AG09319 (cell line): ENCODE measurements around the gene ATP5F1B.
"Not testable (repeated sequence)": the region's sequence is repeated elsewhere in the genome, so short reads cannot be mapped to it uniquely, and the experiment has no call there.

Source experiments
- DNase-seq: peaks from one replicate; pipeline ENCODE4 v3.0.0-alpha.2; 2010; ENCODE audit warnings: low read depth; ENCODE audit errors: extremely low read depth
- CTCF ChIP-seq: IDR thresholded peaks from 2 replicates; pipeline ENCODE4 v1.5.1; 2011; ENCODE audit warnings: low read depth, mild to moderate bottlenecking, inconsistent platforms, low read length, moderate library complexity

The ATP5F1B gene

GRCh38 chr12:56668197-56668457 is 22.3 kb upstream of the ATP5F1B start:
- DNase-seq, result no peak
- no peak for TF ChIP-seq CTCF

- no peak for TF ChIP-seq CTCF
- no peak for DNase-seq
These were observed 16.3 kb upstream of the ATP5F1B start for GRCh38 chr12:56661979-56662638.

- no peak for DNase-seq
- no peak for TF ChIP-seq CTCF
These were observed 15.8 kb upstream of the ATP5F1B start for GRCh38 chr12:56661560-56661959.

GRCh38 chr12:56658921-56659320 is 13.1 kb upstream of the ATP5F1B start:
- TF ChIP-seq CTCF, result no peak
- no peak for DNase-seq

GRCh38 chr12:56657416-56658379 is 11.9 kb upstream of the ATP5F1B start:
- DNase-seq, result no peak
- TF ChIP-seq CTCF, result no peak

- DNase-seq, result not testable (repeated sequence)
These were observed 8.0 kb upstream of the ATP5F1B start for GRCh38 chr12:56653781-56654180.

GRCh38 chr12:56648023-56648422 is 2.2 kb upstream of the ATP5F1B start:
- DNase-seq, result not testable (repeated sequence)

GRCh38 chr12:56645201-56645716 is 525 bp downstream of the ATP5F1B start:
- TF ChIP-seq CTCF, result no peak
- DNase-seq, result no peak
